GM18951 (cell line): ENCODE measurements around the gene SLC13A5.
"Not testable (repeated sequence)": the region's sequence is repeated elsewhere in the genome, so short reads cannot be mapped to it uniquely, and the experiment has no call there.

Source experiments
- POLR2A ChIP-seq: IDR thresholded peaks from 4 replicates; pipeline ENCODE4 v1.6.1; 2011; ENCODE audit warnings: mild to moderate bottlenecking; ENCODE audit not compliant: insufficient read length, insufficient read depth; ENCODE audit errors: extremely low read depth
- in situ Hi-C: fragments of 300-500 bp; cut with MboI; formaldehyde crosslinking; loops from one replicate; pipeline ENCODE4 v1.12.0; 2022; ENCODE audit warnings: low sequenced_read_pairs, mixed read lengths, inconsistent platforms; ENCODE audit not compliant: unreplicated experiment

Gene SLC13A5

GRCh38 chr17:6671431-6671830 is 41.7 kb downstream of the SLC13A5 start:
- TF ChIP-seq POLR2A = no peak
- in situ Hi-C loops = no loop called here

DNA sequence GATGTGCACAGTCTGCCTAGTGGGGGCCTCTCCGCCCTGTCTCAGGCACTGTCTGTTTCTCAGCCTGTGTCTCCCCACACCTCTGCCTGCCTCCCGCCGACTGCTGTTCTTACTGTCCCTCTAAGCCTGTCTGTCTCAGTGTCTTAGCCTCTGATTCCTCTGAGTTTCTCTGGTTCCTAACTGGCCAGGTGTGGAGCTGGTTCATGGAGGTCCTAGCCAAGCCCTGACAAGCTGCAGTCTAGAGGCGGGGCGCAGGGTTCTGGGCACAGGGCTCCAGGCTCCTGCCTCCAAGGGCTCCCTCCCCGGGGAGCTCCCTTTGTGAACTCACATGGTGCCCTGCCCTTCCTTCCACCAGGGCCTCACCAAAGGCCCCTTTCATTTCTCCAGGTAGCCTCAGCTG is 42.2 kb downstream of the SLC13A5 start:
- in situ Hi-C loops = no loop called here
- no peak for TF ChIP-seq POLR2A

DNA sequence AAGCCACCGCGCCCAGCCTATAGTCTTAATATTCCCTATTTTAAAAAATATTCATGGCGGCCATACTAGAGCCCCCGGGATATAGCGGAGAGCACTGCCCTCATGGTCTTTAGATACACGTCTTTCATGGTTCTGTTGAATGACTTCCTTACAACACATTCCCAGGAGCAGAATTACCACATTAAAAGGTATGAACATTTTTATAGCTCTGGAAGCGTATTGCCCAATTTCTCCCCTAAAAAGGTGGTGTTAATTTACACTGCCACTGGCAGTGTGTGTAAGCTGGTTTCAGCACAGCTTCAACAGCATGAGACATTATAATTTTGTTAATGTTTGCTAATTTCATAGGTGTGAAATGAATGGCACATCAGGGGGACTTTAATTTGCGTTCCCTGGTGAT is 42.6 kb downstream of the SLC13A5 start:
- in situ Hi-C loops = no loop called here
- TF ChIP-seq POLR2A = no peak

DNA sequence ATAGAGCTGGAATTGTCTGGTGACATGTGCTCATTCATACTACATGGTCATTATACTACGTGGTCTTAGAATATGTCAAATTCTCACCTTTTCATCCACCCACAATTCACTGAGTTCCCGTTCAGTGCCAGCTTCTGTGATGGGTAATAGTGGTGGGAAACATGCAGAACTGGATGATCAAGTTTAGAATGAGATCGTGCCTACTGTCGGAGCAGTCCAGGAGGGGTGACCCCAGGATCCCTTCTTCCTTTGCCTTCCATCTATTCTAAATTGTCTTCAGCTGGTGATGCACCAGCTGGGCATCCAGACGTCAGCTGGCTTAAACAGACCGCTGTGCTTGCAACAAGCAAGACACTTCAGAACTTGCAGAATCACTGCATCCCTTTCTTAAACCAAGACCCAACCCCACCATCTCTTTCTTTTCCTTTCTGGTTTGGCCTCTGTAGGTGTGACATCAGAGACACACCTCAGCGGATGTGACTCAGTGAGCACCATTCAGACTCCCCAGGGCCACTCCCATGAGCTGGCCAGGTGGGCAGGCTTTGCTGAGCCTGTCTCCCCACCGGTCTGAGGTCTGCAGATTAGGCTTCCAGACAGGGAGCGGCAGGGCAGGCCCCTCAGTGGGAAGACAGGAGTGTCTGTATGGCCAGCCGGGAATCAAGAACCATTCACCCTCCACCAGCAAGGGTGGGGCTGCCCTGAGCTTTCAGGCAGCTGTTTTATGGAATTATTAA is 43.5 kb downstream of the SLC13A5 start:
- in situ Hi-C loops = no loop called here
- TF ChIP-seq POLR2A = no peak

GRCh38 chr17:6668727-6669425 is 44.3 kb downstream of the SLC13A5 start:
- TF ChIP-seq POLR2A = no peak
- in situ Hi-C loops = no loop called here

- TF ChIP-seq POLR2A = no peak
- in situ Hi-C loops = no loop called here
These were observed 45.0 kb downstream of the SLC13A5 start for GRCh38 chr17:6668219-6668618.

- in situ Hi-C loops = no loop called here
- no peak for TF ChIP-seq POLR2A
These were observed 45.7 kb downstream of the SLC13A5 start for GRCh38 chr17:6667516-6667915.

- in situ Hi-C loops = no loop called here
- TF ChIP-seq POLR2A = no peak
These were observed 46.6 kb downstream of the SLC13A5 start for GRCh38 chr17:6666557-6666956.

DNA sequence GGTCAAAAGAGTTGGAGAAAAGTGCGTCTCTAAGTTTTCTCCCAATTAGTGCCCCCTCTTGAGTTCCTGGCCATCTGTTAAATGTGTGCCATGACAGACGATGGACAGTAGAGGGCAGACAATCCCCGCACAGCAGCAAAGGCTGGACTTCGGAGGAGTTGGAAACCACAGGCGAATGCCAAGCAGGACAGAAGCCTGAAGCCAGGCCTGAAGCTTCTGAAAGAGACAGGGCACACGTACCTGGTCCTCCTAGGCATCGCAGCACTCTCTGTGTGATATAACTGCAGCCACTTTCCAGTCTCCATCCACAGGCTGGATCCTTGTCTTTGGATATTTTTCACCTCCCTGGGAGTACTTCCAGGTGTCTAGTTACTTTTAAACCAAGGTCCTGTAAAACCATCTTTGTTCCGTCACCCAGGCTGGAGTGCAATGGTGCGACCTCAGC is 47.1 kb downstream of the SLC13A5 start:
- in situ Hi-C loops = no loop called here

GRCh38 chr17:6663200-6663599 is 50.0 kb downstream of the SLC13A5 start:
- in situ Hi-C loops = not testable (repeated sequence)

More for the DNA sequence above, 47.1 kb downstream of the SLC13A5 start:
- TF ChIP-seq POLR2A = no peak

DNA sequence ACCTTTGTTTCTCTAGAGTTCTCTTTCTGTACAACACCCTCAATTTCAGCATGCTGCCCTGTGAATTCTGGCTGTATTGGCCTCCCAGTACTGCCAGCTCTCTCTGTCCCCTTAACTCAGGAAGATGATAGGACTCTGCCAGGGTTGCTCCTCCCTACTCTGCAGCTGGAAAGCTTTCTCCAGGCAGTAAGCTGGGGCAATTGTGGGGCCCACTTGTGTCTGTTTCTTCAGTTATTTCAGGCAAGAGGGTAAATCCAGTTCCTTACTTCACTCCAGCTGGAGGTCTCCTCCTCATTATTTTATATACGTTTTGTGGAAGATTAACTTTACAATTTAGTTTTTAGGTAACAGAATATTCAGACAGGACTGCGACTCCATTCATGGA is 51.7 kb downstream of the SLC13A5 start:
- in situ Hi-C loops = no loop called here
- TF ChIP-seq POLR2A = no peak

DNA sequence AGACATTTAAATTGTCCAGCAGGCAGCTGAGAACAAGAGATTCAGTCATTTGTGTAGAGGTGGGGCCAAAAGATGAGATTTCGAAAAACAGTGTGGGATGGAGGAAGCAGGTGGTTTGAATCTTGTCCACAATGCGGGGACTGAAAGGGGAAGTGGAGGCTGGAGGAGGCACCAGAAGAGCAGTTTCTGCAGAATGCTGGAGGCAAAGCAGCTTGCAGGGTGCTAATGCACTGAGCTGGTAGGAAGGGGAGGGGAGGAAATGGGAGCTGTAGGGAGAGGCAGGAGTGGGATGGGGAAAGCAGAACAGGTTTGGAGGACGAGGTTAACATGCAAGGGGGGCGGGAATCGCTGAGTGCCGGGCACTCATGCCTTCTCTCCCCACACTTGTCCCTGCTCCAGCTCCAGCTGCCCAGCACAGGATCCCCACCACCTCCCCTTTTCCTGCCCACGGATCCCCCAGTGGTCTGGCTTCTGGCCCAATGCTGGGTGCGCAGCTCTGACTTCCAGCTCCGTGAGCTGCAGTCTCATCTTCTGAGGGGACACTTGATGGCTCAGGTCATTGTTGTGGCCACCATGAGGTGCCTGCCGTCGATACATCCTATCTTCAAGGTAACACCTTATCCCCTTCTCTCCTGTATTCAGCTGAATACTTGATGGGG is 52.2 kb downstream of the SLC13A5 start:
- no peak for TF ChIP-seq POLR2A

DNA sequence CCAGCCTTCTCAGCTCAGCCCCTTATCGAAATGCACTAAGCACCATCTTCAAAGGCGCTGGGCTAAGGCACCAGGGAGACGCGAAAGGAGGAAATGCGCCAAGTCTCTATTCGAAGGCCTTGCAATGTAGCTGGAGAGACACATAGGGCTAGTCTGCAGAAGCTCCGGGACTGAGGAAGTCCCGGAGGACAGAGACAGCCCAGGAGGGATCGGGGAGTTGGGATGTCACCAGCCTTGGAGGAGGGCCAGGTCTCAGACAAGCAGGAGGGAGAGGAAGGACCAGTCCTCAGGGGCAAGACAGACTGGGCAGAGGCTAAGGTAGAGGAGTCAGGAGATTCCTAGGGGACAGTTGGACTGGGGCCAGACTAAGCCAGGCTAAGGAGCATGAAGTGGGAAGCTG is 53.1 kb downstream of the SLC13A5 start:
- no peak for TF ChIP-seq POLR2A

More for the DNA sequence above, 52.2 kb downstream of the SLC13A5 start:
- in situ Hi-C loops = no loop called here

DNA sequence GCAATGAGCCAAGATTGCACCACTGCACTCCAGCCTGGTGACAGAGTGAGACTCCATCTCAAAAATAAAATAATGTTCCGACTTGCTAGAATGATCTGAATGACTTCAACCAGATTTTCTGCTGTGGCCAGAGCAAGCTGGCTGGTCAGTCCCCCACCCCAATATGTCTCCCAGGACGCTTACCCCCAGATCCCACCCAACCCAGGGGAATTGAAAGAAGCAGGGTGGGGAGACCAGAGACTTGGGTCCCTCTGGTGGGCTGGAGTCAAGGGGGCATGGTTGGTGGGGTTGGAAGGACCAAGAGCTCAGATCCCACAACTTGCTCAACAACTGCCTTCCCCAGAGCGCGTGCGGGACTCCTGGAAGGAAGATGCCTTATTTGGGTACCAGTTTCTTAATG is 54.8 kb downstream of the SLC13A5 start:
- in situ Hi-C loops = not testable (repeated sequence)

More for the DNA sequence above, 53.1 kb downstream of the SLC13A5 start:
- in situ Hi-C loops = no loop called here
